Activated T-helper 1 cell treated with Interleukin-2 at 50 U/mL for 16 hours (primary cell): ENCODE data around the gene ALG2.
"Not testable (repeated sequence)": the region's sequence is repeated elsewhere in the genome, so short reads cannot be mapped to it uniquely, and the experiment has no call there.

Experiments used
- DNase-seq: peaks from one replicate; pipeline ENCODE4 v3.0.0-alpha.2; 2020; ENCODE audit warnings: low read depth

ALG2 gene

DNA sequence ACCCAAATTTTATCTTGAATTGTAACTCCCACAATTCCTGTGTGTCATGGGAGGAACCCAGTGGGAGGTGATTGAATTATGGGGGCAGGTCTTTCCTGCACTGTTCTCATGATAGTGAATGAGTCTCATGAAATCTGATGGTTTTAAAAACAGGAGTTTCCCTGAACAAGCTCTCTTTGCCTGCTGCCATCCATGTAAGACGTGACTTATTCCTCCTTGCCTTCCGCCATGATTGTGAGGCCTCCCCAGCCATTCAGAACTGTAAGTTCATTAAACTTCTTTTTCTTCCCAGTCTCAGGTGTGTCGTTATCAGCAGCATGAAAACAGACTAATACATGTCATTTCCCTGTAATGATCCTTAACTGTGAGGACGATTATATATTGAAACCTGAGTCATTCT lies 16.1 kb upstream of the ALG2 start:
- not testable (repeated sequence) for DNase-seq

DNA sequence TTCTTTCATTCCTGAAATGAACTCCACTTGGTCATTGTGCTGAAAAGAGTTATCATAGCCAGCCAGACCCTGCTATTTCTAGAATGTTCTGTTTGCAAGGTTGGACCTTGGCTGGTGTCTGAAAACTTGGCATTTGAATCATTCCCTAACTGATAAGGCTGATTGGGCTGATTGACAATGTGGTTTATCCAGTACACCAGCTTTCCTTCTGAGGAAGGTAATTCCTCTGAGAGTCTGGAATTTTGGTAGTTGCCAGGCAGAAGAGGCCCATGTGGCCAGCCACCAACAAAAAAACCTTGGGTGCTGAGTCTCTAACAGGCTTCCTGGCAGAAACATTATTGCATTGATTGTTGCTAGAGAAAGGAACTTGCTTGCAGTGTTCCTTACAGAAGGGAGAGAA lies 15.6 kb upstream of the ALG2 start:
- DNase-seq: no peak

DNA sequence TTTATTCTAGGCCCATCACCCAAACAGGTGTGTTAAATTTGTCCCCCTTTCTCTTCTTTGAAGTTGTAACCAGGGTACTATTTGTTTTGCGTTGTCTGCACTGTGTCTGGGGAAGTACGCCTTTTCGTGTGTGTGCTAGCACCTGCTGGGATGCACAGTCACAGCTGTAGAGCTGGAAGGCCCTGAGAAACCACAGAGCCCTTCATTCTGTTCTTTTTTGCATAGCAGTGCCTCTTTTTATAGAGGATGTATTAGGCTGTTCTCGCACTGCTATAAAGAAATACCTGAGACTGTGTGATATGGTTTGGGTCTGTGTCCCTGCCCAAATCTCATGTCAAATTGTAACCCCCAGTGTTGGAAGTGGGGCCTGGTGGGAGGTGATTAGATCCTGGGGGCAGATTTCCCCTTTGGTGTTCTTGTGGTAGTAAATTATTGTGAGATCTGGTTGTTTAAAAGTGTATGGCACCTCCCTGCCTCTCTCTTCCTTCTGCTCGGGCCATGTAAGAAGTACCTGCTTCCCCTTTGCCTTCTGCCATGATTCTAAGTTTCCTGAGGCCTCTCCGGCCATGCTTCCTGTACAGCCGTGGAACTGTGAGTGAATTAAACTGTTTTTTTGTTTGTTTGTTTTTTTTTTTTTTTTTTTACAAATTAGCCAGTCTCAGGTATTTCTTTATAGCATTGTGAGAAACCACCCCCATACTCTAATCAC lies 14.3 kb upstream of the ALG2 start:
- DNase-seq: no peak

DNA sequence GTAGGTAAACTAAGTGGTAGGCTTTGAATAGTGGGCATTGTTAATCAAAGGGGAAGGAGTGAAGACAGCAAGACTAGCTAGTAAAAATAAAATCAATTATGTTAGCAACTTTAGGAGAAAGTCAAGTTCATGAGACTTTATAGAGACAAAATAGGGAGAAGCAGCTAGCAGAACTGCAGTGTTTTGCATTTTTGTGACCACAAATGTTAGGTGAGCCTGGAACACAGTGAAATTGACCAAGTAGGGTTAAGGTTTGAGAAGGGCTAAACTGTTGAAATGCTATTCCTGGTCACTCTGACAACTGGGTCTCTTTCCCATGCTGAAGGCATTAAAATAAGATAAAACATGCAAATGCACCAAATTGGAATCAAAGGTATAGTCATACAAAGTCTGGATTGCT lies 13.3 kb upstream of the ALG2 start:
- DNase-seq: no peak

DNA sequence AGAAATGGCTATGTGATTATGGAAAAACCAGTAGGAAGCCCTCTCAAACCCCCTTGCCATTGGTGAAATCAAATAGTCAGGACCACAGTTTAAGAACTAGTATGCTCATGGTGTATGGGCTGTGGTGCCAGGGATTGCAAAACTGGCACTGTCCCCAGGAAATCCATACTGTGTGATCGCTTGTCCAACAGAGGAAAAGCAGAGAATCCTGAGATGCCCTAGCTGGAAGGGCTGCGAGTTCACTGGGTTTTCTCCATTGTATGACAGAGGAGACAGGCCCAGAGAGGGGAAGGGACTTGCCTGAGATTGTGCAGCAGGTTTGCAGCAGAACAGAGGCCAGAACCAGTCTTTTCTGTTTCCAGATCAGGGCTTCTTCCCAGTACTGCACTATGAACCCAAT lies 12.9 kb upstream of the ALG2 start:
- DNase-seq: no peak

DNA sequence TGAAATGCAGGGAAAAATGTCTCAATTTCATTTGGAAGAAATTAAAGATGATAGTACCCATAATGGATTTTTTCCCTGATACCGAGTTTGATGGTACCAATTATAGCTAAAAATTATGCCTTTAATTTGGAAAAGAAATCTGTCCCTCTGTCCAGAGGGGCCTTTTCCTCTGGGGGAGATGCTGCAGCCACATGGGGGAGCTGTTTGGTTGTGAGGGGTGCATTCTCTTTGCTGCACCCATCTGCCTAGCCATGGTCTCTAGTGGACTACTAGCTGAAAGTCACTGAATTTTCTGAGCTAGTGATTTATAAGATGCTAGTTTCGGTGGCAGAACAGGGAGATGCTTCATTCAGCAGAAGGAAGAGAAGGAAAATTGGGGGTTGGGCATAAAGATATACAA lies 10.0 kb upstream of the ALG2 start:
- no peak for DNase-seq

DNA sequence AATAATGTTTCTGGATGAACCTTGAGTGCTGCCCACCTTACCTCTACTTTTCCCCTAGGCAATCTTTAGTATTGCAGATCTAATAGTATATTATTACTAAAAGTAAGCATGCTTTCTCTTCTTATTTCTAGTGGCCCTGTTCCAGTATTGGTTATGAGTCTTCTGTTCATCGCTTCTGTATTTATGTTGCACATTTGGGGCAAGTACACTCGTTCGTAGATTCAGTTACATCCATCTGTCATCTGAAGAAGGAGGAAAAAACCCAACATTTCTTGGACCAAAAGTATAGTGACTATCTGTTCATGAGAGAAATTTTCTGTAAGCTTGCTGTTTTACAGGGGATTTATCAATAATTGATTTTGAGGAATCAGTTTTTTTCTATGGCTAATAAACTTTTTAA lies 8.5 kb upstream of the ALG2 start:
- no peak for DNase-seq

DNA sequence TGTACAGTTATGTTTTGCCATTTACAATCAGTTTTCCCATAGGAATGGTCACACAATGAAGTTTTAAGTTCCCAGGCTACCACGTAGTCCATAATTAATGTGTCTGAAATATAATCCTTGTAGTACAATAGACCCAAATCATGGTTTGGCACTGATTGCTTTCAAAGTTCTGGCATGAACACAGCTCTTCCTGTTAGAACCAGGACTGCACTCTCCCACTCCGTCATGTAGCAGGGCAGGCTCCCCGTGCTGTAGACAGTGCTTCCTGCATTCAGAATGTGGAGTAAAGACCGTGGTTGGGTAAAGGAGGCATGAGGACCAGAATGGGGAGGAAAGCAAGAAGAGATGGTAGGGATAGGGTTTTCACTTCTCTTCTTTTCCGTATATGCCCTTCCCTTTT lies 4.3 kb upstream of the ALG2 start:
- DNase-seq: no peak

DNA sequence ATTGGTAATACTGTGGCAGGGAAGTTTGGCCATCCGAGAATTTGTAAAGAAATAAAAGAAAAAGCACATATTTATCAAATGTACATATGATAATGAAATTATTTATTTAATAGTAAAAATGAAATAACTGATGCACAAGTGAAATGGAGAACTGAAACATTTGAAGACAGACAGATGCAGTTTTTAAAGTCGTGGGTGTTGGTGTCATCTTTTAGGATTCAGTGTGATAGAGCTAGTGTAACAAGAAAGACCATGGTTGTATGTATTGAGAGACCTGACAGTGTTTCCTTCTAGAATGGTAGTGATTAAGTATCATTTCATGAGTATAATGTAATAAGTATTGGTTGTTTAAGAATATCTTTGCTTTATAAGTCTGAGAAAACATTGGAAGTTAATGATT lies 2.7 kb upstream of the ALG2 start:
- no peak for DNase-seq

DNA sequence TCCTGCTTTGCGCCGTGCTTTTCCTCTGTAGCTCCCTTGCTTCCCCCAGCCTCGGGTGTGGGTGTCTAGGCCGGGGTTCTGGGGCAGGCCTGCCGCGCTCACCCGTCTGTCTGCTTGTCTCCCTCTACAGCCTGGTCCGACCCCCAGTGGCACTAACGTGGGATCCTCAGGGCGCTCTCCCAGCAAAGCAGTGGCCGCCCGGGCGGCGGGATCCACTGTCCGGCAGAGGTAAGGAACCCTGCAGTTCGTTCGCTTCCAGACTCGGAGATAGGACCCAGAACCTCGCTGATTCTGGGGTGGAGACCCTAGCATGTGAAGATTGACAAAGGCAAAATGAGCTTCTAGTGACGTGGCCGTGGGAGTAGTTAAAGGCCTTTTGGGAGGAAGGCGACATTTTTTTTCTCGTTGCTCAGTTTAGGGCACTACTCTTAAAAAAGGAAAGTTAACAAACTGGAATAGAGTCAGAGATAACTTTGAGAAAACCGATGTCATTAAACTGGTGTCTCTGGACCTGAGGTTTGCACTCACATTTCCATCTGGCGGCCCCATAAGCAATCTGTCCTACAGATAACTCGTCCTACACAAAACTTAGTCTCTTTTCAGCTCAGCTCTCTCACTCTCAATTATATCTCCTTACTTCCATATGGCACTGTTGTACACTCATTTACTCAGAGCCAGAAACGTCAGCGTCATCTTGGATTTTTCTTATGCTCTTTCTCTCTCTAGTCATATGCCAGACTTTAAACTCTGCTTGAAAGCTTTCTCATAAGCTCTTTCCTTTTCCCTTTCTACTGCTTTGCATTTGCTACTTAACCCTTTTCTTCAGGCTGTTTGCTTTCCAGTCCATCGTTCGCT lies 901 bp upstream of the ALG2 start:
- DNase-seq: no peak

DNA sequence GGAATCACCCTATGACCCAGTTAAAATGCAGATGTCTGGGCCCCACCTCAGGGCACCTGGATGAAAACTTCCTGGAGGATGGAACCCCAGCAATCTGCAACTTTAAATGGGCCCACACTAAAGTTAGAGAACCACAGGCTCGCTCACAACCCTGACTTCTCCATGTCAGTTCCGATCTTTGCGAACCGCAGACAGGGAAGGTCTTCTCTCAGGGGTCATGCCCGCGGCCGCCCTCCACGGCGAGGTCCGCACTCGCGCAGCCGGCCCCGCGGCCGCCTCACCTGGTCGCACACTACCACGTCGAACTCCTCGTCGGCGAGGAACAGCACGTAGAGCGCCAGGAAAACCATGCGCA lies 499 bp downstream of the ALG2 start:
- DNase-seq: no peak

DNA sequence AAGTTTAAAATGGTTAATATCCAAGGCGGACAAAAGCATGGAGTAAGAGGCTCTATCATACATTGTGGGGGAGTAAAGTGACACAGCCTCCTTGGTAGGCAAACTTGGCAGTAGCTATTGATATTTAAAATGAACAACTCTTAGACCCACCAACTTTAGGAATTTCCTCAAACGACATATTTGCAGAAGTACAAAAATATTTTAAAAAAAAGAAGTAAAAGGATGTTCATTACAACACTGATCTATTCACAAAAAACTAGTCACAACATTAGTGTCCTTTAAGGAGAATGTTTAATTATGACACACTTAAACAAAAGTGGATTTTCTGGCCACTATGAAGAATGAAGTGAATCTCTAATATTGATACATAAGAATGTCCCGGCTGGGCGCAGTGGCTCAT lies 1.7 kb downstream of the ALG2 start:
- no peak for DNase-seq

DNA sequence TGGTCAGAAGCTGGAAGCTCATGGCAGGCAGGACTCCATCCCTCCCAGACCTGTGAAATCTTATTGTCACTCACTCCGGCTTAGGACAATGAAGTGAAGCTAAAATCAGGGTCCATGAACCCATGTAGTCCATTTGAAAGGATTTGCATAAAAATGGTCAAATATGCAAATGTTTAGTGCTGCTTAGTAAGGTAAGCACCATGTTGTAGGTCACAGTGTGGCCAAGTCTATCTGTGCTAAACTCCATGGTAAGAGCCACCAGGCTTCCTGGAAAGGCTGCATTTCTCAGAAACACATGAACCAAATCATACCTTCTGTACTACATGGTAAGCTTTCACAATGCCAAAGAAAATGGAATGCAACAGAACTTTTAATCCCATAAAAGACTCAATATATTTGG lies 5.7 kb downstream of the ALG2 start:
- no peak for DNase-seq

DNA sequence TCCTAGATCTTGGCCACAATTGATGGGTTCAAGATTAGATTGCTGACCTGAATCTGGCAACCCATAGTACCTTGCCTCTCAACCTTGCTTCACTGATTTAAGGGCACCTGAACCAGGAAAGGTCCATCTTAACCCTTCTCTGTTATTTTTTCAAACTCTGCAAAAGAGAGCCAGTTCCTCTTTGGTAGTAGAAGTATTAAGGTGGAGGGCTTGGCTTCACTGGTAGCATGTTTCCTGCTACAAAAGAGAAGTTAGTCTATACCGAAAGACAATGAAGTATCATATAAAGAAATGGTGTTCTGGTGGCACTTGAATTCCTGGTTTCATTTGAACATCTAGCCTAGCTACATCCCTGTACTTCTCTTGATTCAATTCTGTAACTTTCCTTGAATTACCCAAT lies 8.5 kb downstream of the ALG2 start:
- no peak for DNase-seq

DNA sequence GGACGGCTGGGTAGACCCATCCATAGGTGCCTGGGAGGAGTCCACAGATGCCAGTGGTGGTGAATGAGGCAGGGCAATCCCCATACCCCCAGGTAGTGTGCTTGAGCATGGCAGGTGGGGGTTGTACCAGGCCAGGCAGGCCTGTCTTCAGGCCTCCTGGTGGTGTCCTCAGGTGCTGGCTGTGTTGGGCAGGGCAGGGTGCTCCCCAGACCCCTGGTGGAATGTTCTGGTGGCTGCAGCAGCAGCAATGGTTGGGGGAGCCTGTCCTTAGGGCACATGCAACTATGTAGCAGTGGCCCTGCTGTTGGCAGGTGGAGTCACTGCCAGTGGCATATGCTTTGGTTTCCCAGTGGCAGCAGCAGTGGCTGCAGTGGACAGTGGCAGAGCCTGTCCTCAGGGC lies 10.0 kb downstream of the ALG2 start:
- no peak for DNase-seq

DNA sequence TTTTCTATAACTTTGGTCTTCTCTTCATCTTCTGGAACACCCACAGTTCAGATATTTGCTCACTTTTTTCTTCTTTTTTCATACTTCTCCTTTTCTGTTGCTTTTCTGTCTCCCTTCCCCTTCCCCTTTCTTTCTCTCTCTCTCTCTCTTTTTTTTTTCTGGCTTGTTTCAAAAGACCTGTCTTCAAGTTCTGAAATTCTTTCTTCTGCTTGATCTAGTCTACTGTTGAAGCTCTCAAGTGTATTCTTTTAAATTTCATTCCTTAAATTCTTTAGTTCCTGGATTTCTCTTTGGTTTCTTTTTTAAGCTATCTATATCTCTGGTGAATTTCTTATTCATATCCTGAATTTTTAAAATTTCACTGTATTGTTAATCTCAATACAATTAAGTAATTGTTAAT lies 11.2 kb downstream of the ALG2 start:
- DNase-seq: no peak

DNA sequence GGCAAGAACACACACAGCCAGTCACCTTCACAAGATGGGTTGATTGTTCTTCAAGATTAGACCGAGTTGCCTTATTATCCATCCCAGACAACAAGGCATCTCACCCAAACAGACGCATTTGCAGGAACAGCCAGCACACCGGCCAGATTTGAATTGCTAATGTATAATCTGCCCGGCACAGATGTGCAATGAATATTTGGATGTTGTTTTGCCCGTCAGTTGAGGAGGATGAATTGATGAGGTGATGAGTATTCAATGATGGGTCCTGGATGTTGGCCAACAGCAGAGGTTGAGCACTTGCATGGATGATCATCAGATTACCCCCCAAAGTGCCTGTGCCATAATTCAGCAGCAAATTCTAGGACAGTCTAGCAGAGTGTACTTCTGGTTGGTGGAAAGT lies 20.1 kb downstream of the ALG2 start:
- DNase-seq: no peak

DNA sequence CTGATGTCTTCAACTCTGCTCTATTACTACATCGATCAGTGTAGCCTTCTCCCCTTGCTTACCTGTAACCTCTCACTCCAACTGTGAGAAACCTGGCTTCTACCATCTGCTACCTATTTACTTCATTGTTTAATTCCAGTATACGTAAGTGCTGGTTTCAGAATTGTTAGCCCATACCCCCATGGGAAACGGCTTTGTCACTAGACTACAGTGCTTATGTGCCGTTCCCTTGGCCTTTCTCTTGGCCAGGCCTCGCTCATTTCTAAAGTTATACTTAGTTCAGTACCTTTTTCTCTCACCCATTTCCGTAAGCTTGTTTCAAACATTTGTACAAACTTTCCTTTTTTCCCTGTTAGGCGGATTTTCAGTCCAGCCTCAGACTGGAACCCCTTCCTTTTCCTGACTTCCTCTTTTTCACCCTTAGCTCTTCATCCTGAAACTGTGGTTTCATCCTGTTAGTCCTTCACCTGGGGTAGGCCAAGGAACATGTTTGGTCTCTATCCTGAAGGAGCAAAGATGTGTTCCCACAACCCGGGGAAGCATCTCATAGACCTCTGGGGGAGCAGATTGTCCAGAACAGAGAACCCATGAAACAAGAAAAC lies 21.7 kb downstream of the ALG2 start:
- no peak for DNase-seq

DNA sequence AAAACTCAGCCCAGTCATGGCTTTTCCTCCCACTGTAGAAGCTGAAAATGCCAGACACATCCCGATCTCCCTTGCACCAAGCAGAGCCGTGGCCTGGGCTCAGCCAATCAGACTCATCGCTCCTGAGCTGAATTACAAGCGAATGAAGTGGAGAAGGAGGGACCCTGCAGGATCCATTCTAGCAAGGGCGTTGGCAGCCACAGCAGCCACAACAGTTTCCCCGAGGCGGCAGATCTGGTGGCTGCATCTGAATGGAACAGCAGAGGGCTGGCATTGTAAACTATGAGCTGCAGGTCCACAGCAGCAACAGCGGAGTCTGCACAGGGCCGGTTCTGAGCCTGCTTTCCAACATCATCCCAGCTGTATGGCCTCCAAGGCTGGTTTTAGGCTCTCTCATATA lies 23.8 kb downstream of the ALG2 start:
- DNase-seq: no peak

DNA sequence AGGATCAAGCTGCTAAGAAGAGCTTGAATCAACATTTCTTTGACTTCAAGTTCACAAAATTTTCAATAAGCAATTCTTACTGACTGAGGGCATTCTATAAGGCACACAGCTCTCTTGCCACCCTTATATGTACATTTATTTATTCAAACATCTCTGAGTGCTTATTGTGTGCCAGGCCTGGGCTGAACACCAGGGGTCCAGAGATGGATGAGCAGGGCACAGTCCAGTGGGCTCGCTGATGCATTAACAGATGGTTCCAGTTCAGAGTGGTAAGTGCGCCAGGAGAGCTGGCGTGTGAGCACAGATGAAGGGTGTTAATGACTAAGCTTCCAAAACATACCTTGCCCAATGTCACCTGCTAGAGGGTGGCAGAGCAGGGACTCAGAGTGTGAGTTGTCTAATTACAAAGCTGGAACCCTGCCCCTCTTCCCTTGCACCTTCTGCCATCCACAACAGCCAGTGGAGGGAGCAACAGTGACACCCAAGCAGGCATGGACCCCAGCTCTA lies 24.6 kb downstream of the ALG2 start:
- DNase-seq: no peak

DNA sequence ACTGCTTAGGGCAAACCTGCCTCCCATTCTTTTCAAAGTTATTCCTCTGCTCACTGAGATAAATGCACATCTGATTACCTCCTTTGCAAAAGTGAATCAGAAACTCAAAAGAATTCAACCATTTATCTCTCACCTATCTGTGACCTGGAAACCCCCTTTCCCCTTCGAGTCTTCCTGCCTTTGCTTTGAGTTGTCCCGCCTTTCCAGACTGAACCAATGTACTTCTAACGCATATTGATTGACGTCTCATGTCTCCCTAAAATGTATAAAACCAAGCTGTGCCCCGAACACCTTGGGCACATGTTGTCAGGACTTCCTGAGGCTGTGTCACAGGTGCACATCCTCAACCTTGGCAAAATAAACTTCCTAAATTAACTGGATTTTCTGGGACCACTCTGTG lies 25.3 kb downstream of the ALG2 start:
- DNase-seq: not testable (repeated sequence)

DNA sequence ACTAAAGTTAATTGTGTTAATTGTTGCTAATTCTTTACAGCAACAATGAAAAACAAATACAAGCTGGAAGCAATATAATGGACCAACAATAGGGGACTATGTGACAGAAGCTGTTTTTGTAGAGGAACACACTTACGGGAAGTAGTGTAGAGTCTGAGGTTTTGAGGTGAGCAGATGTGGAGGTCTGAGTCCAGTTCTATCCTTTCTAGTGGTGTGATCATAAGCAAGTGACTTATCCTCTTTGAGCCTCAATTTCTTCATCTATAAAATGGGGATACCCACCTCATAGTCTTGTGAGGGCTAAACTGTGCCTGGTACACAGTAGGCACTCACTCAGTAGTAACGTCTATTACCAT lies 28.3 kb downstream of the ALG2 start:
- DNase-seq: no peak

DNA sequence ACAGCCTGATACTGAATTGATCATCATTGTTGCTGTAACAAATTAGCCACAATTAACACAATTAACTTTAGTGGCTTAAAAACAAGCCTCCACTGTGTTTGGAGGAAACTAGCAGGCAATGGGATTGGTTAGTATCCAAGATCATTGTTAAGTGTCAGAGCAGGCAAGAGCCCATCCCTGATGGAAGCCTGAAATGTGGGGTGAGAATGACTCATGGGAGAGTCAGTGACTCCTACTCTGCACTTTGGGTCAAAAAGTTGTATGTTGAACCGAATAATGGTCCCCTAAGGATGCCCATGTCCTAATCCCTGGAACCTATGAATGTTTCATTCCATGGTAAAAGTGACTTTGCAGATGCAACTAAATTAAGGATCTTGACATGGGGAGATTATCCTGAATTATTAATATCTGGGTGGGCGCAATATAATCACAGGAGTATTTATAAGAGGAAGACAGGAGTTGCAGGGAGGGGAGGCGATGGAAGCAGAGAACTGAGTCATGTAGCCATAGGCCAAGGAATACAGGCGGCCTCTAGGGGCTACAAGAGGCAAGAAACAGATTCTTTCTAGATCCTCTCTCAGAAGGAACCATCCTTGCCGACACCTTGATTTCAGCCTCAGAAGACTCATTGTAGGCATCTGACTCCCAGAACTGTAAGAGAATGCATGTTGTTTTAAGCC lies 28.8 kb downstream of the ALG2 start:
- no peak for DNase-seq
